GM23248 (cell line): ENCODE measurements around the gene ZSWIM9. TPM values are rescaled to one million over a fixed set of nuclear protein-coding genes. Genes with fewer than 3 reads are reported as not detected.
"Not testable (repeated sequence)": the region's sequence is repeated elsewhere in the genome, so short reads cannot be mapped to it uniquely, and the experiment has no call there.

Experiments used
- DNase-seq: peaks from one replicate; pipeline ENCODE4 v3.0.0-alpha.2; 2015
- H2AFZ ChIP-seq: fragments of 200-600 bp; sonication (generic); 2 replicates; pipeline ENCODE4 v1.6.1; 2016; ENCODE audit warnings: antibody characterized with exemption
- H3F3A ChIP-seq: fragments of 200-600 bp; sonication (generic); 2 replicates; pipeline ENCODE4 v1.6.1; 2016; ENCODE audit warnings: mild to moderate bottlenecking, antibody characterized with exemption, mixed run types; ENCODE audit not compliant: insufficient read depth
- H3K27ac ChIP-seq: fragments of 200-600 bp; sonication (generic); 2 replicates; pipeline ENCODE4 v1.5.1; 2016; ENCODE audit warnings: mild to moderate bottlenecking
- H3K27me3 ChIP-seq: fragments of 200-600 bp; sonication (generic); replicated peaks from 2 replicates; pipeline ENCODE4 v1.6.1; 2016; ENCODE audit warnings: mild to moderate bottlenecking; ENCODE audit not compliant: insufficient read depth
- H3K36me3 ChIP-seq: fragments of 200-600 bp; sonication (generic); 2 replicates; pipeline ENCODE4 v1.6.1; 2016; ENCODE audit warnings: low read depth, mild to moderate bottlenecking
- H3K4me1 ChIP-seq: fragments of 200-600 bp; sonication (generic); 2 replicates; pipeline ENCODE4 v1.6.1; 2016; ENCODE audit warnings: mild to moderate bottlenecking; ENCODE audit not compliant: insufficient read depth
- H3K4me2 ChIP-seq: fragments of 200-600 bp; sonication (generic); one replicate; pipeline ENCODE4 v1.6.1; 2016; ENCODE audit warnings: mild to moderate bottlenecking; ENCODE audit not compliant: unreplicated experiment
- H3K4me3 ChIP-seq: fragments of 200-600 bp; sonication (generic); 2 replicates; pipeline ENCODE4 v1.5.1; 2016; ENCODE audit warnings: mild to moderate bottlenecking
- H3K79me2 ChIP-seq: fragments of 200-600 bp; sonication (generic); 2 replicates; pipeline ENCODE4 v1.6.1; 2016; ENCODE audit warnings: mild to moderate bottlenecking; ENCODE audit not compliant: insufficient read depth
- H3K9ac ChIP-seq: fragments of 200-600 bp; sonication (generic); 2 replicates; pipeline ENCODE4 v1.6.1; 2016; ENCODE audit warnings: mild to moderate bottlenecking
- H3K9me2 ChIP-seq: fragments of 200-600 bp; sonication (generic); 2 replicates; pipeline ENCODE4 v1.6.1; 2016; ENCODE audit warnings: mixed run types, mild to moderate bottlenecking, moderate library complexity; ENCODE audit not compliant: insufficient read depth
- H3K9me3 ChIP-seq: fragments of 200-600 bp; sonication (generic); one replicate; pipeline ENCODE4 v1.6.1; 2017; ENCODE audit warnings: low read depth
- H4K20me1 ChIP-seq: fragments of 200-600 bp; sonication (generic); 2 replicates; pipeline ENCODE4 v1.6.0; 2016; ENCODE audit not compliant: insufficient read depth
- EZH2 ChIP-seq: fragments of 200-600 bp; sonication (generic); IDR thresholded peaks from 2 replicates; pipeline ENCODE4 v1.6.1; 2018; ENCODE audit warnings: antibody characterized with exemption, mild to moderate bottlenecking; ENCODE audit not compliant: insufficient read depth, poor library complexity, severe bottlenecking
- EZH2phosphoT487 ChIP-seq: fragments of 200-600 bp; sonication (generic); IDR thresholded peaks from 2 replicates; pipeline ENCODE4 v1.6.1; 2018; ENCODE audit warnings: antibody characterized with exemption, moderate library complexity, mild to moderate bottlenecking, low read depth; ENCODE audit not compliant: insufficient read depth
- WGBS, 2 experiments: methylation state at CpG; one replicate each; pipeline ENCODE4 v1.1.6; 2015 to 2017; ENCODE audit warnings: low lambda C conversion rate in 2 of 2, low coverage in 1 of 2; ENCODE audit errors: missing lambda C conversion rate in 2 of 2; 5-methylcytosine and 5-hydroxymethylcytosine counted together
- in situ Hi-C: fragments of 300-500 bp; cut with MboI; formaldehyde crosslinking; loops from 2 replicates; pipeline ENCODE4 v1.15.0; 2020
- polyA plus RNA-seq: library from polyadenylated mRNA; unstranded; fragments of >200 nt; fragmentation: Nextera tagmentation; extraction: Ambion mirVana; gene quantifications from 2 replicates; pipeline ENCODE4 v1.2.1, GENCODE V29; 2016
- total RNA-seq: library from RNA; depleted of rRNA; stranded (reverse); fragments of >200 nt; shearing (Covaris generic); gene quantifications from 2 replicates; pipeline ENCODE4 v1.2.3, GENCODE V29; 2014

ZSWIM9 gene
- total and polyA plus RNA-seq, 2 experiments from 2014 or later, result 0.88 to 4.3 TPM

DNA sequence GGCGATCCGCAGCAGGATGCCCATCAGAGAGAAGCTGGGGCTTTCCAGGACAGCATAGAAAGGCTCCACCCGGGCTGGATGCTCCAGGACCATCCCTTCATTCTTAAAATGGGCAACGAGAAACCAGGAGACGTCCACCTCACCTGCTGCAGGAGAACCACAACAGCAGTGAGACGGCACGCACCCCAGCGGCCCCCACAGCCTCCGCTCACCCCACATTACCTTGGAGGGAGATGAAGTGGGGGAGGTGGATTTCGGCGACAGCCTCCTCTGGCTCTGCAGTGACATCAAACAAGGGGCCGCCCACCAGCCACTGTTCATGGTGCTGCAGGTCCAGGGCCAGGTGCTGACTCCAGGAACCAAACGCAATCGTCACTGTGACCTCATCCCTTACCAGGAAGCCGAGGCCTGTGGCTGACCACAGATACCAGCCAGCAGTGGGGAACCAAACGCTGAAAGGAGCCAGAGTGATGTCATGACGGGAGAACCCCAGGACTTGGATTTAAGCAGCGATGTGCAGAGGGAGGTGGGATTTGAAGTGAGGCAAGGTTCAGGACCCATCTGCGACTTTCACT lies 60.2 kb downstream of the ZSWIM9 start:
- H3K27ac ChIP-seq, result no peak overlapping the region
- no peaks in the 10 kb centered on the region for H3K79me2 ChIP-seq
- in situ Hi-C loops, result no loop called here
- H3F3A ChIP-seq, result no peaks in the 10 kb centered on the region
- no peaks in the 10 kb centered on the region for H3K9me2 ChIP-seq
- H3K4me2 ChIP-seq, result no peak overlapping the region
- H3K9ac ChIP-seq, result no peak overlapping the region
- H3K36me3 ChIP-seq, result 0 out of 2 replicates have a peak, but pooled peaks cover 3% of the 10 kb centered on the region
- TF ChIP-seq EZH2phosphoT487, result no peak
- no peak for TF ChIP-seq EZH2
- no peak overlapping the region for H2AFZ ChIP-seq
- H3K9me3 ChIP-seq, result no peaks in the 10 kb centered on the region
- H3K27me3 ChIP-seq, result no peaks in the 10 kb centered on the region
- DNase-seq, result no peak
- no peaks in the 10 kb centered on the region for H3K4me1 ChIP-seq
- H4K20me1 ChIP-seq, result no peaks in the 10 kb centered on the region
- 94 to 98% methylated on average over 17 to 19 of the region's 19 CpGs for WGBS, 2 experiments
- no peak overlapping the region for H3K4me3 ChIP-seq

- WGBS, 2 experiments, result 65 to 67% methylated on average over 3 of the region's 3 CpGs
- Histone ChIP-seq H3K4me2 (no peak overlapping the region), H3K4me3 (no peak overlapping the region), H3F3A (no peaks in the 10 kb centered on the region), H3K27me3 (no peaks in the 10 kb centered on the region), H3K27ac (no peak overlapping the region), H3K79me2 (no peaks in the 10 kb centered on the region), H3K9me2 (no peaks in the 10 kb centered on the region), H3K9ac (no peak overlapping the region), H3K9me3 (no peaks in the 10 kb centered on the region), H4K20me1 (no peaks in the 10 kb centered on the region), H3K36me3 (0 out of 2 replicates have a peak, but pooled peaks cover 3% of the 10 kb centered on the region), H3K4me1 (no peaks in the 10 kb centered on the region), H2AFZ (no peak overlapping the region)
- no peak for DNase-seq
- no peak for TF ChIP-seq EZH2phosphoT487
- TF ChIP-seq EZH2, result no peak
- in situ Hi-C loops, result no loop called here
These were observed 66.6 kb downstream of the ZSWIM9 start for GRCh38 chr19:48237057-48237456.

- Histone ChIP-seq H3K27ac (no peak overlapping the region), H3K4me3 (no peak overlapping the region), H4K20me1 (no peaks in the 10 kb centered on the region), H3K9ac (no peak overlapping the region), H3K9me2 (no peaks in the 10 kb centered on the region), H3F3A (no peaks in the 10 kb centered on the region), H3K79me2 (no peaks in the 10 kb centered on the region), H3K4me2 (no peak overlapping the region), H3K36me3 (no peaks in the 10 kb centered on the region), H2AFZ (no peak overlapping the region), H3K4me1 (no peaks in the 10 kb centered on the region), H3K27me3 (no peaks in the 10 kb centered on the region), H3K9me3 (no peaks in the 10 kb centered on the region)
- DNase-seq, result no peak
- TF ChIP-seq EZH2 (no peak), EZH2phosphoT487 (no peak)
- in situ Hi-C loops, result no loop called here
- 93 to 98% methylated on average over 5 to 6 of the region's 6 CpGs for WGBS, 2 experiments
These were observed 68.6 kb downstream of the ZSWIM9 start for GRCh38 chr19:48239120-48239519.

DNA sequence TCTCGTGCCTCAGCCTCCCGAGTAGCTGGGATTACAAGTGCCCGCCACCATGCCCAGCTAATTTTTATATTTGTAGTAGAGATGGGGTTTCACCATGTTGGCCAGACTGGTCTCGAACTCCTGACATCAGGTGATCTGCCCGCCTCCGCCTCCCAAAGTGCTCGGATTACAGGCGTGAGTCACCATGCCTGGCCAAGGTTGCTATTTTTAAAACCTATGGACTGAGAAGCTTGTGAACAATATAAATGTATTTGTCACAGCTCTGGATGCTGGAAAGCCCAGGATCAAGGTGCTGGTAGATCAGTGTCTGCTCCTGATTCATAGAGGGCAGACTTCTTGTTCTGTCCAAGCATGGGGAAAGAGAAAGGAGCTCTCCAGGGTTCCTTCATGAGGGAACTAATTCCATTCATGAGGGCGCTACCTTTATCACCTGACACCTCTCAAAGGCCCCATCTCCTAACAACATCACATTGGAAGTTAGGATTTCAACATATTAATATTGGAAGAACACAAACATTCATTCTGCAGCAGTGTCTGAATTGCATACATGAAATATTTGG lies 69.2 kb downstream of the ZSWIM9 start:
- H3K9me2 ChIP-seq, result no peaks in the 10 kb centered on the region
- no peak overlapping the region for H3K27ac ChIP-seq
- no peak overlapping the region for H3K4me3 ChIP-seq
- H3K36me3 ChIP-seq, result no peaks in the 10 kb centered on the region
- no peak overlapping the region for H3K4me2 ChIP-seq
- no peak overlapping the region for H2AFZ ChIP-seq
- H3K9ac ChIP-seq, result no peak overlapping the region
- WGBS, 2 experiments, result 92 to 93% methylated on average over 9 of the region's 9 CpGs
- H3K79me2 ChIP-seq, result no peaks in the 10 kb centered on the region
- peak; percentile 14 for DNase-seq
- no peaks in the 10 kb centered on the region for H3K27me3 ChIP-seq
- TF ChIP-seq EZH2 (no peak), EZH2phosphoT487 (no peak)
- no peaks in the 10 kb centered on the region for H3F3A ChIP-seq
- H4K20me1 ChIP-seq, result no peaks in the 10 kb centered on the region
- in situ Hi-C loops, result no loop called here
- no peaks in the 10 kb centered on the region for H3K9me3 ChIP-seq
- H3K4me1 ChIP-seq, result no peaks in the 10 kb centered on the region

- H3K36me3 ChIP-seq, H3K27ac ChIP-seq, H2AFZ ChIP-seq, H3K9me2 ChIP-seq, H3K79me2 ChIP-seq, H3K27me3 ChIP-seq, H3K4me2 ChIP-seq, H3K9ac ChIP-seq, H3F3A ChIP-seq, in situ Hi-C loops, H3K4me3 ChIP-seq, H4K20me1 ChIP-seq, H3K4me1 ChIP-seq, DNase-seq, H3K9me3 ChIP-seq: not testable (repeated sequence)
- 96 to 98% methylated on average over 6 of the region's 6 CpGs for WGBS, 2 experiments
These were observed 71.3 kb downstream of the ZSWIM9 start for GRCh38 chr19:48241771-48242170.
